Stimulated activated CD8-positive, alpha-beta memory T cell treated with anti-CD3 and anti-CD28 coated beads, Interleukin-15, amount 100 ng/mL, for 4 hours (primary cell): ENCODE measurements around the gene MCTP1.

Experiments
- DNase-seq, 2 donors: peaks; one replicate each; pipeline ENCODE4 v3.0.0-alpha.2; 2020; ENCODE audit warnings: low read depth in 2 of 2

Gene MCTP1

DNA sequence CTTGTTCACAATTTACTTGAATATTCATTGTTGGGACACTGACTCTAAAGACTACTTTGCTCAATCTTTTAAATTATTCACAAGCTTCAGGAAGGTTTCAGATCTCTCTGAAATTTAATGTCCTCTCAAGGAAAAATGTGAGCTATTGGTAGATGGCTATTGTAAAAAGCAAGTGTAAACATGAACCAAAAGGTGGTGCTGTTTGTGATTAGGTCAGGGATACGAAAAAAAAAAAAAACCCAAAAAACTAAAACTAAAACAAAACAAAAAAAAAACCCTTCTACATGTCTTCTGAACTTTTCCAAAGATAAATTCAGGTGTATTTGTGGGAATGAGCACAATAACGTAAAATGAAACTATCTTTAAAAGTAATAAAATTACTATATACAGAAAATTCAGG is 472.7 kb downstream of the MCTP1 start:
- DNase-seq = no peak

- no peak for DNase-seq
These were observed 473.6 kb downstream of the MCTP1 start for GRCh38 chr5:94811331-94811730.

DNA sequence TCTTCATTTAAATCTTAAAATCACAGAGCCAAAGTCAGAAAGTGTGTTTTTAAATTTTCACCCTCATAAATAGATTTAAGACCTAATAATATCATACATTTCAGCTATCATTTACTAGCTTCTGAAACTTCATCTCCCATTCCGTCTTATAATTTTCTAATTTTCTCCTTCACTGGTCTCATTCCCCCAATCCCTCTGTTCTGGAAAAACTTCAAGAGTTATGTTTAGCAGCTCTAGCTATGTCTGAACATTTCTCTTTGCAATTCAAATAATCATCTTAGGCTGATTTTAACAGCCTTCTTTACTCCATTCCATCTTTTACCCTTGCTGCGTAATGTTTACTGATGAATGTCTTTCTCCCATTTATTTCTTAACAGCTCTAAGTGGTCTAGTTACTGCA is 474.0 kb downstream of the MCTP1 start:
- no peak for DNase-seq

DNA sequence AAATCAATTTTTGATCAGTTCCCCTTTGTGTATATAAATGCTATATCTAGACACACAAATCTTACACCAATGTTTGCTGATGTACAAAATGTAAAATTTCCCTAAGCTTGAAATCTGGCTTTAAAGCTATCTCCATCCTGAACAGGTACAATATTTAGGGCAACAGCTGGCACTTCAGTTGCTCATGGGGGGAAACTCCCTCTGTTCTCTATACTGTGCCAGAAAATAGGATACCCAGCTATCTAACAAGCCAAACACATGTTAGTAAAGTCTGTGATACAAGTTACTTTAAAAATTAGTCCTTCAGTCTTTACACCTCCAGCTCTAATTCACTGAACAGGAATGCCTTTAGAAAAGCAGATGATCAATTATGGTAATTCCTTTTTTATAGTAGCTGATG is 474.6 kb downstream of the MCTP1 start:
- no peak for DNase-seq

- DNase-seq = no peak
These were observed 476.4 kb downstream of the MCTP1 start for GRCh38 chr5:94808497-94808896.

DNA sequence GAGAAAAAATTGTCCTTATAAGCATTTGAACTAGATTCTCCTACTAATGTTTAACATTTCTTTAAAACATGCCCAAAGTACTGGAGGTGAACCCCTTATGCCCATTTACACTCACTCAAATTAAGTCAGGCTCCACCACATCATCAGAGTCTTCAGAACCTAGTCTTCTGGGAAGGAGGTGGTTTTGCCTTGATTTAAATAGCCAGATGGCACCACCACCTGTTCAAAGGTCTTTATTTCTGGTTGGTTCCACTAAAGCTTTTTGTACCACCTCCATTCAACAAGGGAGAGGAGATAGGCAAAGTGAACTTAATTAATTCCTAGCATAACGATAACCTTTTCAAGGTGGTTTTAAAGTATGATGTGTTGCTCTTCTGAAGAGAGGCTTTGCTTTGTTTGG is 476.9 kb downstream of the MCTP1 start:
- no peak for DNase-seq

DNA sequence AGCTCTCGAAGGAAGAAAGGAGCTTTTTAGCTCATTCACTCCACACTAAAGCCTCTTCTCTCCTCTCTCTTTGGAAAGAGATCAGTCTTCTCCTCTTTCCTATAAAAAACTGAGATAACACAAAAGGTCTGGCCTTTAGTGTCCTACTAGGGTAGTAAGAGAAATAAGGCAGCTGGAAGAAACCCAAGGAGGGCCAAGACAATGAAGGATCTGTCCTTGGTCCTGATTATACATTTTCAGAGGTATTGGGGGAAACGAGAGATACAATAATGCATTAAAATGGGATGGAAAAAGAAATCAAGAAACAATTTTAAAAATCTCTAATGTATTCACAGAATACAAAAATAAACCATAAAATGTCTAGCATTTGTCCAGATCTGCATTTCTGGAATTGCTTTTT is 482.4 kb downstream of the MCTP1 start:
- no peak for DNase-seq

- DNase-seq = no peak
These were observed 488.3 kb downstream of the MCTP1 start for GRCh38 chr5:94796586-94796985.

- no peak for DNase-seq
These were observed 491.1 kb downstream of the MCTP1 start for GRCh38 chr5:94793816-94794198.

GRCh38 chr5:94793113-94793815 is 491.6 kb downstream of the MCTP1 start:
- DNase-seq = no peak

GRCh38 chr5:94791829-94792228 is 493.1 kb downstream of the MCTP1 start:
- DNase-seq = no peak

- no peak for DNase-seq
These were observed 496.4 kb downstream of the MCTP1 start for GRCh38 chr5:94788527-94788926.

- no peak for DNase-seq
These were observed 500.1 kb downstream of the MCTP1 start for GRCh38 chr5:94784536-94785505.

GRCh38 chr5:94782383-94782782 is 502.5 kb downstream of the MCTP1 start:
- no peak for DNase-seq

DNA sequence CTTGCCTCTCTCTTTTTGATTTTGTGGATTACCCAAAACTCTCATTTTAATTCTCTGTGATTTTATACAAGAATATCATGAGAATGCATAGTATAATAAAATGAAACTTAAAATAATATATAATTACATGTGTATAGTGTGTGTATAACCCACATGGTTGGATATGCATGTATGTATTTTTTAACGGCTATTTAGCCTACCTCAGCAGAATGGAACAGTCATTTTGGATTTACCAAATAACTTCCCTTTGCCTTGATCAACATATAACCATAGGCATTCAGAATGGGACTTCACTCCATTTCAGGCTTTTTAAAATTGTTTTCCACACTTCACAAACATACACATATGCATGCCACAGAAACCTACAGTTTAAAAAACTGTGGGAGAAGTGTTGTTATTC is 505.2 kb downstream of the MCTP1 start:
- no peak for DNase-seq

DNA sequence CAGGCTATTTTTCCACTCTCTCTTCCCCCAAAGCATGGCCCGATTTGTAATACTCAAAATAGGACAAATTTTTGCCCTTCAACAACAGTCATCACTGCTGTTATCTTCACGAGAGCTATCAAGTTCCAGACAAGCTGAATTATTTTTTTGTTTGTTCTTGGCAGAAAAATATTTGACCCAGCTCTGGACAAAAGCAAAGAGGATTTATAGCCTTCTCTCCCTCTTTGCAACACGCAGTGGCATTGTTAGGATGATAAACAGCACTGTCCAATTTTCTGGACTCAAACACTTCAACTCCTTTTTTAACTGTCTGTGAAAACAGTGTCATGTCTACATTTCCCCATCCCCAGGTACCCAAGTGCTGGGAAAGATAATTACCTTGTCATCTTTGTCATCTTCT is 506.2 kb downstream of the MCTP1 start:
- DNase-seq = no peak

DNA sequence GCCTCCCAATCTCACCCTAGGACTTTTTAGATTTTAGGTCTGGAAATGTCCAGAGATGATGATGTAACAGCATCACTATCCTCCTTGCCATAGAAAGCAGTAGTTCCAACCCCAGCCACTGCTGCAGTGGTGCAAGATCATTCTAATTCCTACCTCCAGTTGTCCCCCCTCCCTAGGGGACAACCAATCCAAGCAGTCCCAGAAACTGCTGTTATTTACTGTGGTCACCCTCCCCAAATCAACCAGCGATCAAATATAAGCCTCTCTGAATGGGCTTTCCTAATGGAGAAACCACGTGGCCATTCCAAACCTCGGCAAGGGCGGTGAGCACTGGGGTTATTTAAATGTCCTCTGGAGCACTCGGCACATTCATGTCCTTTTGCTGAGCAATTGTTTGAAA is 506.6 kb downstream of the MCTP1 start:
- no peak for DNase-seq

DNA sequence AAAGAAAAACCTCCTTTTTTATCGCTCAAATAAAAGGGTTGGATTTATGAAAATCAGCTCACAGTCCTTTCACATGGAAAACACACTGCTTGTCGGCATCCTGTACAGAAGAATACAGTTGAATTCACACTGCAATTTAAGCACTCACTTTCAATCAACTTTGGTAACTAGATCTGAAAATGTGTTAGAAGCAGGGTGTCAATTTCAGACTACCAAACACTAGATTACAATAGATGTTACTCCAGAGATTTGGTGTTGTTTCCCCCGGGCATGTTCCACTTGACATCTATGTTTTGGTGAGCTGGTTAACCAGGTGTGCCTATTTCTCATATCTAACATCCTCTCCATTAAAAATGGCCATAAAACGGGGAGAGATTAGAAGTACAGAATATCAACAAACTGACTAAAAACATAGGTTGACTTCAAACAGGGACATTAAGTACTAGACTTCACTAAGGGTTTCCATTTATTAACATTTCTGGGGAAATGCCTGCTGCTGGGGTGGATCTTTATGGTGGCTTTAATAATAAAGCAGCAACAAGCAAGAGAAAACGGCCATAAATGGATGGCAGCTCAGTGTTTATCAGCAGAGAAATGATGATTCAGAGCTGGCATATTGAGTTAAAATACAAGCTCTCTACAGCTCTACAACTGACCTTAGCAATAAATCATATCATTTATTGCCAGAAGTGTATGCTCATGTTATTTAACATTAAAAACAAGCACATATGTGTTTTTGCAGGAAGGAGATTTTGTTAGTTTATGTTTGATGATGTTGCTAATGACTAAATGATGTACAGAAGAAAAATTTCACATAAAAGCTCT is 507.6 kb downstream of the MCTP1 start:
- DNase-seq = no peak

DNA sequence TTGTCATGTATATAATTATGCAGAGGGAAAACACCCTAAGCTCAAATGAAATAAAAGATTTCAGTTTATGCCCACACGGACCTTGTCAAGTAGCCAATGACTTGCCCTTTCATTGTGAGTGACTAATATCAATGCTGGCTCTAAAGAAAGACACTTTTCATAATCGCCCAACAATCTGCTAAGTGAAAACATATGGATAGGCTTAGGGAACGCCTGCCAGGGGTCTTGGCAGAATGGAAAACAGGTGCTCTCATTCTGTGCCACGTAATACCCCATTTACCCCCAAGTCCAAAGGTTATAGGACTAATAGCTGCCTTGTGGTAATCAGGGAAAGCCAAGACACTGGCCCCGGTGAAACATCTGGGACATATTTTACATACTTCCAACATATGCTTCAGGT is 508.7 kb downstream of the MCTP1 start:
- no peak for DNase-seq

DNA sequence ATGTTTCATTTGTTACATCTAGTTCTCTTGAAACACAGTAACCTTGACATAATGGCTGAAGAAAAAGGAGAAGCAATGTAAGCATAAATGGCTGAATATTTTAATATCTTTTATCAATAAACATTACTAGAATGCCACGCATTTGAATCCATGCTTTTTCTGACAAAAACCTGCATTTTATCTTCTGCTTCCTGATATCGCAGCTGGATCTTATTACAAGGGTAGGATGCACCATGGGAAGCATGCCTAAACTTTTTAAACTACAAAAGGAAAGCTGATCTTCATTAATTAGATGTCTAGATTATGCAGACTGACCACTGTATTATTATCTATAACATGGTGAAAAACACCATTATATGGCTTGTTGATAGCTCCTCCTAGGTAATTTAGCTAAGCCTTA is 509.8 kb downstream of the MCTP1 start:
- no peak for DNase-seq

DNA sequence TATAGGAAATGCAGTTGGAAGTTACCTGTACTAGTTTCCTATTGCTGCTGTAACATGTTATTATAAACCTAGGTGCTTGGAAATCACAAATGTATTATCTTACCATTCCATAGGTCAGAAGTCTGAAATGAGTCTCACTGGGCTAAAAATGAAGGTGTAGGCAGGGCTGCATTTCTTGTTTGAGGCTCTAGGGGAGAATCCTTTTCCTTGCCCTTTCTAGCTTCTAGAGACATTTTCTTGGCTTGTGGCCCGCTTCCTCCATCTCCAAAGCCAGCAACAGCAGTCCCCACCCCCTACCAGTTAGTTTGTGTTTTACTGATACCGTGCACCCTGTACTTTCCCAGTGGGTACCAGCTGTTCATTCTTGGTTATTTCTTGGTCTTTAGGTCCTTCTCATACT is 513.2 kb downstream of the MCTP1 start:
- no peak for DNase-seq

- no peak for DNase-seq
These were observed 514.9 kb downstream of the MCTP1 start for GRCh38 chr5:94769996-94770395.
